ENCODE measurements around the gene CRTC3. TPM values are rescaled to one million over a fixed set of nuclear protein-coding genes. Genes with fewer than 3 reads are reported as not detected.
A peak's percentile ranks its signal among the peaks of the same experiment; 100 is the strongest.

Gene CRTC3
- total and polyA plus RNA-seq, 2 of the 13 experiments (the other 11 are each of a cell fraction or from before 2014, with no cell fraction given) = 8.4 to 11.8 TPM

GRCh38 chr15:90482124-90483011 is 47.4 kb upstream of the CRTC3 start (continued):
- TF ChIP-seq MAX (IDR thresholded peaks at IDR 0.05) = no peak
- TF ChIP-seq ZNF331 (CRISPR knock-in tag; IDR thresholded peaks at IDR 0.05) = no peak
- TF ChIP-seq, protein P1, sequence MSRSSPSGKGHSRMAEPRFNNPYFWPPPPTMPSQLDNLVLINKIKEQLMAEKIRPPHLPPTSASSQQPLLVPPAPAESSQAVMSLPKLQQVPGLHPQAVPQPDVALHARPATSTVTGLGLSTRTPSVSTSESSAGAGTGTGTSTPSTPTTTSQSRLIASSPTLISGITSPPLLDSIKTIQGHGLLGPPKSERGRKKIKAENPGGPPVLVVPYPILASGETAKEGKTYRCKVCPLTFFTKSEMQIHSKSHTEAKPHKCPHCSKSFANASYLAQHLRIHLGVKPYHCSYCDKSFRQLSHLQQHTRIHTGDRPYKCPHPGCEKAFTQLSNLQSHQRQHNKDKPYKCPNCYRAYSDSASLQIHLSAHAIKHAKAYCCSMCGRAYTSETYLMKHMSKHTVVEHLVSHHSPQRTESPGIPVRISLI (CRISPR knock-in tag; IDR thresholded peaks at IDR 0.05; ENCODE audit: borderline replicate concordance) = no peak
- peak; percentile 91 for TF ChIP-seq STAG1 (CRISPR knock-in tag; IDR thresholded peaks at IDR 0.05)
- no peak for TF ChIP-seq CBX1 (IDR thresholded peaks at IDR 0.05; ENCODE audit: low read depth)
- TF ChIP-seq PAF1 (CRISPR knock-in tag; IDR thresholded peaks at IDR 0.05) = no peak
- TF ChIP-seq ASH2L (IDR thresholded peaks at IDR 0.05; ENCODE audit: insufficient read length, low read depth, low read length) = peak; percentile 41
- no peak for TF ChIP-seq ZNF784 (CRISPR knock-in tag; IDR thresholded peaks at IDR 0.05; ENCODE audit: borderline replicate concordance)
- TF ChIP-seq ZNF644 (CRISPR knock-in tag; IDR thresholded peaks at IDR 0.05; ENCODE audit: low read depth) = no peak
- no peak for TF ChIP-seq ZNF558 (CRISPR knock-in tag; IDR thresholded peaks at IDR 0.05; ENCODE audit: borderline replicate concordance)
- TF ChIP-seq AFF4 (CRISPR knock-in tag; IDR thresholded peaks at IDR 0.05) = no peak
- TF ChIP-seq HHEX (CRISPR knock-in tag; IDR thresholded peaks at IDR 0.05) = no peak
- no peak for TF ChIP-seq HOXA9 (CRISPR knock-in tag; IDR thresholded peaks at IDR 0.05; ENCODE audit: borderline replicate concordance)
- no peak for TF ChIP-seq ZNF724P (CRISPR knock-in tag; IDR thresholded peaks at IDR 0.05; ENCODE audit: borderline replicate concordance)
- TF ChIP-seq SATB2 (CRISPR knock-in tag; IDR thresholded peaks at IDR 0.05) = no peak
- TF ChIP-seq NCOR1 (IDR thresholded peaks at IDR 0.05; ENCODE audit: borderline replicate concordance, low read length) = peak; percentile 66; the same call in 1 of the 2 replicates
- TF ChIP-seq ZFP36 (IDR thresholded peaks at IDR 0.05; ENCODE audit: borderline replicate concordance, low read depth, low read length, partially characterized antibody) = no peak
- TF ChIP-seq SP140L (CRISPR knock-in tag; IDR thresholded peaks at IDR 0.05; ENCODE audit: borderline replicate concordance) = 0 out of 2 replicates have a peak, but pooled peaks have one; percentile 27
- TF ChIP-seq RXRA (CRISPR knock-in tag; IDR thresholded peaks at IDR 0.05) = no peak
- TF ChIP-seq EZH2 (conservative IDR thresholded peaks at IDR 0.05; ENCODE audit: low read depth, low read length) = no peak
- TF ChIP-seq TAF15 (IDR thresholded peaks at IDR 0.05; ENCODE audit: low read depth, low read length, poor library complexity, severe bottlenecking) = no peak
- no peak for TF ChIP-seq ARNT2 (CRISPR knock-in tag; IDR thresholded peaks at IDR 0.05; ENCODE audit: low read depth)
- no peak for TF ChIP-seq NFIB (CRISPR knock-in tag; IDR thresholded peaks at IDR 0.05; ENCODE audit: borderline replicate concordance)
- TF ChIP-seq MEIS2 (CRISPR knock-in tag; IDR thresholded peaks at IDR 0.05) = no peak
- no peak for TF ChIP-seq ZNF569 (CRISPR knock-in tag; IDR thresholded peaks at IDR 0.05; ENCODE audit: borderline replicate concordance)
